GM12878 (cell line): ENCODE data around the gene RAB3GAP1. TPM values are rescaled to one million over a fixed set of nuclear protein-coding genes. Genes with fewer than 3 reads are reported as not detected.

ENCODE experiments used
- ATAC-seq: fragments of 200-7000 bp; cut with Tn5 transposase; 3 replicates; pipeline ENCODE4 v1.9.1; 2020; ENCODE audit warnings: mild to moderate bottlenecking, moderate library complexity
- BruUV-seq: library from RNA; stranded (reverse); fragments of 400-500 nt; replicated peaks from 2 replicates; lab custom pipeline; 2021; lab: Mats Ljungman, UMichigan
- CTCF ChIA-PET: fragments of 300-600 bp; sonication (Branson Sonifier 250); formaldehyde crosslinking; extraction: SDS; loops from one replicate; lab custom pipeline; 2021; ENCODE audit warnings: inconsistent platforms; lab: Yijun Ruan, JAX
- POLR2A ChIA-PET: fragments of 350-600 bp; formaldehyde crosslinking; extraction: SDS; loops from one replicate; lab custom pipeline; 2021; ENCODE audit warnings: inconsistent platforms; lab: Charles Lee
- RAD21 ChIA-PET: fragments of 300-600 bp; sonication (Branson Sonifier 250); formaldehyde crosslinking; loops from one replicate; lab custom pipeline; 2023; ENCODE audit warnings: antibody characterized with exemption; ENCODE audit not compliant: unreplicated experiment; lab: Charles Lee
- SMC1A ChIA-PET: fragments of 300-600 bp; sonication (Branson Sonifier 250); formaldehyde crosslinking; loops from one replicate; lab custom pipeline; 2023; ENCODE audit not compliant: unreplicated experiment, uncharacterized antibody; lab: Charles Lee
- DNase-seq: peaks from one replicate; pipeline ENCODE4 v3.0.0-alpha.2; 2011; ENCODE audit warnings: low read depth, low spot score
- FAIRE-seq: peaks from 3 replicates; lab custom pipeline; 2011; peaks lifted over from hg19 to GRCh38; lab: Jason Lieb, UNC
- H2AFZ ChIP-seq: 2 replicates; pipeline ENCODE4 v1.6.0; 2011; ENCODE audit warnings: low read depth, low read length, control low read depth; ENCODE audit not compliant: control insufficient read depth
- H3K27ac ChIP-seq: 2 replicates; pipeline ENCODE4 v1.5.1; 2011; ENCODE audit warnings: control low read depth; ENCODE audit not compliant: control insufficient read depth, insufficient read depth
- H3K27me3 ChIP-seq, 2 experiments: replicated peaks in 1 of 2; 2 replicates each; pipeline versions ENCODE4 v1.6.0 to v1.6.1; 2011; ENCODE audit warnings: low read length in 1 of 2; ENCODE audit not compliant: control insufficient read depth in 2 of 2, insufficient read depth in 2 of 2
- H3K36me3 ChIP-seq, 2 experiments: 2 replicates each; pipeline ENCODE4 v1.5.1; 2011; ENCODE audit warnings: low read length in 1 of 2; ENCODE audit not compliant: control insufficient read depth in 2 of 2, insufficient read depth in 2 of 2
- H3K4me1 ChIP-seq: 2 replicates; pipeline ENCODE4 v1.6.1; 2011; ENCODE audit warnings: mild to moderate bottlenecking, low read length, moderate library complexity, mixed read lengths; ENCODE audit not compliant: control insufficient read depth, insufficient read depth
- H3K4me2 ChIP-seq: 2 replicates; pipeline ENCODE4 v1.6.0; 2011; ENCODE audit warnings: control low read depth; ENCODE audit not compliant: control insufficient read depth, insufficient read depth
- H3K4me3 ChIP-seq: fragments of 200-600 bp; sonication (generic); 2 replicates; pipeline ENCODE4 v1.5.1; 2016
- H3K79me2 ChIP-seq: 2 replicates; pipeline ENCODE4 v1.6.0; 2011; ENCODE audit warnings: low read length; ENCODE audit not compliant: control insufficient read depth, insufficient read depth
- H3K9ac ChIP-seq: 2 replicates; pipeline ENCODE4 v1.8.0; 2011; ENCODE audit warnings: low read length, control low read depth, mixed read lengths; ENCODE audit not compliant: control insufficient read depth, insufficient read depth
- H3K9me3 ChIP-seq: replicated peaks from 3 replicates; pipeline ENCODE4 v1.5.1; 2011; ENCODE audit warnings: mild to moderate bottlenecking, low read length; ENCODE audit not compliant: control insufficient read depth, insufficient read depth
- H4K20me1 ChIP-seq: 2 replicates; pipeline ENCODE4 v1.6.0; 2011; ENCODE audit not compliant: control insufficient read depth, insufficient read depth
- CEBPB ChIP-seq, 2 experiments: fragments of 150-350 bp in 1 of 2; IDR thresholded peaks; 2 replicates each; pipeline ENCODE4 v1.6.1; 2012 to 2014; ENCODE audit warnings: low read depth in 2 of 2, low read length in 2 of 2, borderline replicate concordance in 1 of 2, inconsistent platforms in 1 of 2
- EZH2 ChIP-seq: IDR thresholded peaks from 2 replicates; pipeline ENCODE4 v1.6.1; 2012; ENCODE audit warnings: low read depth, mild to moderate bottlenecking, control low read depth, inconsistent platforms, low read length, borderline replicate concordance; ENCODE audit not compliant: control insufficient read depth
- FOXM1 ChIP-seq: IDR thresholded peaks from 2 replicates; pipeline ENCODE4 v1.6.1; 2012; ENCODE audit warnings: low read depth, mild to moderate bottlenecking, inconsistent platforms, low read length, moderate library complexity
- GATAD2B ChIP-seq: fragments of 450-650 bp; conservative IDR thresholded peaks from 2 replicates; pipeline ENCODE4 v1.6.1; 2017; ENCODE audit warnings: low read depth, mild to moderate bottlenecking, moderate library complexity
- SIX5 ChIP-seq: IDR thresholded peaks from 2 replicates; pipeline ENCODE4 v1.6.1; 2011; ENCODE audit warnings: mild to moderate bottlenecking, low read depth, low read length, moderate library complexity; ENCODE audit not compliant: severe bottlenecking
- WGBS: methylation state at CpG from one replicate; pipeline ENCODE4 v1.1.6; 2016; ENCODE audit warnings: low lambda C conversion rate; ENCODE audit not compliant: insufficient replicate concordance, insufficient coverage; ENCODE audit errors: missing lambda C conversion rate; 5-methylcytosine and 5-hydroxymethylcytosine counted together
- in situ Hi-C: fragments of 300-500 bp; cut with MboI; formaldehyde crosslinking; loops from 9 replicates; pipeline ENCODE4 v1.14.3; 2018; ENCODE audit warnings: mixed read lengths
- intact Hi-C: fragments of 100-400 bp; cut with micrococcal nuclease; formaldehyde crosslinking; loops from one replicate; pipeline ENCODE4 v1.14.2; 2022; ENCODE audit not compliant: unreplicated experiment
- polyA plus RNA-seq, 11 experiments: library from polyadenylated mRNA; depleted of rRNA in 4 of 11; unstranded in 6 of 11; stranded (reverse) in 5 of 11; fragments of >200 nt; fragmentation: Nextera tagmentation in 4 of 11; fragmentation: Illumina TruSeq in 1 of 11; extraction: Ambion mirVana in 4 of 11; extraction: Trizol in 1 of 11; gene quantifications; 1 replicate in 1 of 11; 2 replicates in 10 of 11; pipeline versions ENCODE4 v1.2.1 to v1.2.3, GENCODE V29; 2011 to 2016; ENCODE audit warnings: inconsistent platforms in 2 of 11, missing spikeins in 2 of 11, low read depth in 1 of 11
- total RNA-seq, 4 experiments: library from RNA; depleted of rRNA in 3 of 4; stranded (reverse); fragments of >200 nt in 3 of 4; fragmentation: Illumina TruSeq in 1 of 4; extraction: Trizol in 1 of 4; gene quantifications; 2 replicates each; pipeline versions ENCODE4 v1.2.1 to v1.2.3, GENCODE V29; 2013 to 2021
- TF ChIP-seq, protein P1 (sequence below): fragments of 450-650 bp; IDR thresholded peaks from 2 replicates; pipeline ENCODE4 v1.6.1; 2017; ENCODE audit warnings: mild to moderate bottlenecking, moderate library complexity
- TF ChIP-seq, protein P2 (sequence below): fragments of 150-350 bp; IDR thresholded peaks from 2 replicates; pipeline ENCODE4 v1.6.1; 2016; ENCODE audit warnings: low read depth, low read length
- TF ChIP-seq, protein P3 (sequence below): IDR thresholded peaks from 2 replicates; pipeline ENCODE4 v1.6.1; 2012; ENCODE audit warnings: low read length, inconsistent platforms
- TF ChIP-seq, protein P4 (sequence below): IDR thresholded peaks from 2 replicates; pipeline ENCODE4 v1.6.1; 2011; ENCODE audit warnings: low read depth, low read length, improper control_type of control experiment, borderline replicate concordance

RAB3GAP1 gene
- total and polyA plus RNA-seq, 10 of the 15 experiments (the other 5 are each of a cell fraction or from before 2014, with no cell fraction given), result 13.7 to 36.9 (median 21.0) TPM

DNA sequence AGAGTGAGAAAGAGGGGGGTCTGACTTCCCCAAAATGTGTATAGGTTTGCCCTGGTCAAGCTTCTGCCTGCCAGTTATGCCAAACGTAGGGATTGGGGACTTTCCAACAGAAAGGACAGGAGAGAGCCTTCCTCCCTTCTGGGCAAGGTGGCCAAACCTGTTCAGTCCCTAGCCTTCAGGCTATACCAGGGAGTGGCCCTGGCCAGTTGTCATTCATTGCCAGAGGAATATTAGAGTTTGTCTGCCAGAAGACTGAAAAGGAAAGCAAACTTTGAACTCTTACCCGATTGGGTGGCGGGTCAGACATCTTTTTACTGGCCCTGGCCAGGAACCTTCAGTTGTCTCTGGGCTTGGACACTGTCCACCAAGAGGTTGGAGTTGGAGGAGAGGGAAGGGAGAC is 22.1 kb downstream of the RAB3GAP1 start (continued):
- TF ChIP-seq, protein P1, sequence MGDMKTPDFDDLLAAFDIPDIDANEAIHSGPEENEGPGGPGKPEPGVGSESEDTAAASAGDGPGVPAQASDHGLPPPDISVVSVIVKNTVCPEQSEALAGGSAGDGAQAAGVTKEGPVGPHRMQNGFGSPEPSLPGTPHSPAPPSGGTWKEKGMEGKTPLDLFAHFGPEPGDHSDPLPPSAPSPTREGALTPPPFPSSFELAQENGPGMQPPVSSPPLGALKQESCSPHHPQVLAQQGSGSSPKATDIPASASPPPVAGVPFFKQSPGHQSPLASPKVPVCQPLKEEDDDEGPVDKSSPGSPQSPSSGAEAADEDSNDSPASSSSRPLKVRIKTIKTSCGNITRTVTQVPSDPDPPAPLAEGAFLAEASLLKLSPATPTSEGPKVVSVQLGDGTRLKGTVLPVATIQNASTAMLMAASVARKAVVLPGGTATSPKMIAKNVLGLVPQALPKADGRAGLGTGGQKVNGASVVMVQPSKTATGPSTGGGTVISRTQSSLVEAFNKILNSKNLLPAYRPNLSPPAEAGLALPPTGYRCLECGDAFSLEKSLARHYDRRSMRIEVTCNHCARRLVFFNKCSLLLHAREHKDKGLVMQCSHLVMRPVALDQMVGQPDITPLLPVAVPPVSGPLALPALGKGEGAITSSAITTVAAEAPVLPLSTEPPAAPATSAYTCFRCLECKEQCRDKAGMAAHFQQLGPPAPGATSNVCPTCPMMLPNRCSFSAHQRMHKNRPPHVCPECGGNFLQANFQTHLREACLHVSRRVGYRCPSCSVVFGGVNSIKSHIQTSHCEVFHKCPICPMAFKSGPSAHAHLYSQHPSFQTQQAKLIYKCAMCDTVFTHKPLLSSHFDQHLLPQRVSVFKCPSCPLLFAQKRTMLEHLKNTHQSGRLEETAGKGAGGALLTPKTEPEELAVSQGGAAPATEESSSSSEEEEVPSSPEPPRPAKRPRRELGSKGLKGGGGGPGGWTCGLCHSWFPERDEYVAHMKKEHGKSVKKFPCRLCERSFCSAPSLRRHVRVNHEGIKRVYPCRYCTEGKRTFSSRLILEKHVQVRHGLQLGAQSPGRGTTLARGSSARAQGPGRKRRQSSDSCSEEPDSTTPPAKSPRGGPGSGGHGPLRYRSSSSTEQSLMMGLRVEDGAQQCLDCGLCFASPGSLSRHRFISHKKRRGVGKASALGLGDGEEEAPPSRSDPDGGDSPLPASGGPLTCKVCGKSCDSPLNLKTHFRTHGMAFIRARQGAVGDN, result no peak
- no peak for TF ChIP-seq SIX5

DNA sequence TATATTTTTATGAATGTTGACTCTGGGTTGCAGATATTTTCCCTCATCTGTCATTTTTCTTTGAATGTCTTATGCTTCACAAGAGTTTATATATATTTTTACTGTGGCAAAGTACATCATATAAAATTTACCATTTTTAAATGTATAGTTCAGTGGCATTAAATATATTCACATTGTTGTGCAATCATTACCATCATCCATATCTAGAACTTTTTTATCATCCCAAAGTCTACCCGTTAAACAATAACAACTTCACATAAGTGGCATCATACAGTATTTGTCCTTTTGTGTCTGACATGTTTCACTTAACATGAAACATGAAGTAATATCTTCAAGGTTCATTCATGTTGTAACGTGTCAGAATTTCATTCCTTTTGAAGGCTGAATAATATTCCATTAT is 24.5 kb downstream of the RAB3GAP1 start:
- DNase-seq (no peak), ATAC-seq (no peak), FAIRE-seq (no peak)
- in situ Hi-C loops, result no loop called here
- ChIA-PET POLR2A (no interaction called here), SMC1A (no interaction called here), RAD21 (no interaction called here), CTCF (no interaction called here)
- BruUV-seq, result no TSS peak
- no peak overlapping the region for H2AFZ ChIP-seq
- no peak overlapping the region for H3K9ac ChIP-seq
- peaks cover 1 to 4% of the 10 kb centered on the region in 2 experiments; a peak in 1 of 4 replicates for H3K36me3 ChIP-seq
- TF ChIP-seq, protein P2, sequence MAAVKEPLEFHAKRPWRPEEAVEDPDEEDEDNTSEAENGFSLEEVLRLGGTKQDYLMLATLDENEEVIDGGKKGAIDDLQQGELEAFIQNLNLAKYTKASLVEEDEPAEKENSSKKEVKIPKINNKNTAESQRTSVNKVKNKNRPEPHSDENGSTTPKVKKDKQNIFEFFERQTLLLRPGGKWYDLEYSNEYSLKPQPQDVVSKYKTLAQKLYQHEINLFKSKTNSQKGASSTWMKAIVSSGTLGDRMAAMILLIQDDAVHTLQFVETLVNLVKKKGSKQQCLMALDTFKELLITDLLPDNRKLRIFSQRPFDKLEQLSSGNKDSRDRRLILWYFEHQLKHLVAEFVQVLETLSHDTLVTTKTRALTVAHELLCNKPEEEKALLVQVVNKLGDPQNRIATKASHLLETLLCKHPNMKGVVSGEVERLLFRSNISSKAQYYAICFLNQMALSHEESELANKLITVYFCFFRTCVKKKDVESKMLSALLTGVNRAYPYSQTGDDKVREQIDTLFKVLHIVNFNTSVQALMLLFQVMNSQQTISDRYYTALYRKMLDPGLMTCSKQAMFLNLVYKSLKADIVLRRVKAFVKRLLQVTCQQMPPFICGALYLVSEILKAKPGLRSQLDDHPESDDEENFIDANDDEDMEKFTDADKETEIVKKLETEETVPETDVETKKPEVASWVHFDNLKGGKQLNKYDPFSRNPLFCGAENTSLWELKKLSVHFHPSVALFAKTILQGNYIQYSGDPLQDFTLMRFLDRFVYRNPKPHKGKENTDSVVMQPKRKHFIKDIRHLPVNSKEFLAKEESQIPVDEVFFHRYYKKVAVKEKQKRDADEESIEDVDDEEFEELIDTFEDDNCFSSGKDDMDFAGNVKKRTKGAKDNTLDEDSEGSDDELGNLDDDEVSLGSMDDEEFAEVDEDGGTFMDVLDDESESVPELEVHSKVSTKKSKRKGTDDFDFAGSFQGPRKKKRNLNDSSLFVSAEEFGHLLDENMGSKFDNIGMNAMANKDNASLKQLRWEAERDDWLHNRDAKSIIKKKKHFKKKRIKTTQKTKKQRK, result no peak
- TF ChIP-seq CEBPB (IDR thresholded peaks at IDR 0.05; ENCODE audit: borderline replicate concordance in 1 of 2, low read depth in 2 of 2, low read length in 2 of 2) (no peak), EZH2 (no peak), GATAD2B (no peak), FOXM1 (no peak)
- TF ChIP-seq, protein P3, sequence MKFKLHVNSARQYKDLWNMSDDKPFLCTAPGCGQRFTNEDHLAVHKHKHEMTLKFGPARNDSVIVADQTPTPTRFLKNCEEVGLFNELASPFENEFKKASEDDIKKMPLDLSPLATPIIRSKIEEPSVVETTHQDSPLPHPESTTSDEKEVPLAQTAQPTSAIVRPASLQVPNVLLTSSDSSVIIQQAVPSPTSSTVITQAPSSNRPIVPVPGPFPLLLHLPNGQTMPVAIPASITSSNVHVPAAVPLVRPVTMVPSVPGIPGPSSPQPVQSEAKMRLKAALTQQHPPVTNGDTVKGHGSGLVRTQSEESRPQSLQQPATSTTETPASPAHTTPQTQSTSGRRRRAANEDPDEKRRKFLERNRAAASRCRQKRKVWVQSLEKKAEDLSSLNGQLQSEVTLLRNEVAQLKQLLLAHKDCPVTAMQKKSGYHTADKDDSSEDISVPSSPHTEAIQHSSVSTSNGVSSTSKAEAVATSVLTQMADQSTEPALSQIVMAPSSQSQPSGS, result no peak
- TF ChIP-seq, protein P4, sequence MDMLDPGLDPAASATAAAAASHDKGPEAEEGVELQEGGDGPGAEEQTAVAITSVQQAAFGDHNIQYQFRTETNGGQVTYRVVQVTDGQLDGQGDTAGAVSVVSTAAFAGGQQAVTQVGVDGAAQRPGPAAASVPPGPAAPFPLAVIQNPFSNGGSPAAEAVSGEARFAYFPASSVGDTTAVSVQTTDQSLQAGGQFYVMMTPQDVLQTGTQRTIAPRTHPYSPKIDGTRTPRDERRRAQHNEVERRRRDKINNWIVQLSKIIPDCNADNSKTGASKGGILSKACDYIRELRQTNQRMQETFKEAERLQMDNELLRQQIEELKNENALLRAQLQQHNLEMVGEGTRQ, result no peak
- peaks cover 9% of the 10 kb centered on the region for H3K9me3 ChIP-seq
- H3K4me3 ChIP-seq, result no peak overlapping the region
- intact Hi-C loops, result no loop called here
- H3K4me2 ChIP-seq, result no peak overlapping the region
- H3K27me3 ChIP-seq, result no peaks in the 10 kb centered on the region
- no peaks in the 10 kb centered on the region for H3K4me1 ChIP-seq
- H4K20me1 ChIP-seq, result no peaks in the 10 kb centered on the region
- no peak overlapping the region for H3K27ac ChIP-seq
- no peaks in the 10 kb centered on the region for H3K79me2 ChIP-seq
- WGBS, result 95% methylated on average over 2 of the region's 2 CpGs
